GM18907 (cell line): ENCODE results near the gene RASAL1.
"Not testable (repeated sequence)": the region's sequence is repeated elsewhere in the genome, so short reads cannot be mapped to it uniquely, and the experiment has no call there.

Source experiments
- ATAC-seq: cut with Tn5 transposase; IDR thresholded peaks from one replicate; pipeline ENCODE4 v1.9.1; 2021; ENCODE audit warnings: mild to moderate bottlenecking, moderate library complexity; ENCODE audit not compliant: unreplicated experiment

Gene RASAL1

GRCh38 chr12:113119980-113120669, 15.4 kb downstream of the RASAL1 start:
- ATAC-seq, result no peak

GRCh38 chr12:113118142-113118541, 17.4 kb downstream of the RASAL1 start:
- no peak for ATAC-seq

- ATAC-seq, result not testable (repeated sequence)
Observed at GRCh38 chr12:113117684-113118083, 17.9 kb downstream of the RASAL1 start.

GRCh38 chr12:113116875-113117274, 18.7 kb downstream of the RASAL1 start:
- no peak for ATAC-seq

GRCh38 chr12:113115455-113116126, 20.0 kb downstream of the RASAL1 start:
- no peak for ATAC-seq

- ATAC-seq, result no peak
Observed at GRCh38 chr12:113114447-113115178, 20.9 kb downstream of the RASAL1 start.

- no peak for ATAC-seq
Observed at GRCh38 chr12:113113397-113113796, 22.2 kb downstream of the RASAL1 start.

- no peak for ATAC-seq
Observed at GRCh38 chr12:113112043-113112899, 23.3 kb downstream of the RASAL1 start.

- no peak for ATAC-seq
Observed at GRCh38 chr12:113111247-113111646, 24.3 kb downstream of the RASAL1 start.

- ATAC-seq, result no peak
Observed at GRCh38 chr12:113109872-113110599, 25.5 kb downstream of the RASAL1 start.

GRCh38 chr12:113109360-113109759, 26.2 kb downstream of the RASAL1 start:
- no peak for ATAC-seq

GRCh38 chr12:113108308-113108707, 27.3 kb downstream of the RASAL1 start:
- no peak for ATAC-seq

GRCh38 chr12:113106361-113106760, 29.2 kb downstream of the RASAL1 start:
- ATAC-seq, result no peak

GRCh38 chr12:113105606-113106271, 29.8 kb downstream of the RASAL1 start:
- no peak for ATAC-seq

GRCh38 chr12:113104953-113105510, 30.5 kb downstream of the RASAL1 start:
- no peak for ATAC-seq

GRCh38 chr12:113103756-113104450, 31.7 kb downstream of the RASAL1 start:
- no peak for ATAC-seq

GRCh38 chr12:113102811-113103210, 32.8 kb downstream of the RASAL1 start:
- ATAC-seq, result no peak

GRCh38 chr12:113101751-113102150, 33.8 kb downstream of the RASAL1 start:
- no peak for ATAC-seq

- no peak for ATAC-seq
Observed at GRCh38 chr12:113099764-113100163, 35.8 kb downstream of the RASAL1 start.
